ENCODE data around the gene TTC12. TPM values are rescaled to one million over a fixed set of nuclear protein-coding genes. Genes with fewer than 3 reads are reported as not detected.

Gene TTC12
- total RNA-seq, 1 donor from 2014 or later, result 3.0 TPM

GRCh38 chr11:113331441-113331840 lies 17.1 kb downstream of the TTC12 start:
- Histone ChIP-seq H3K4me3 (no peak overlapping the region), H3K36me3 (peaks cover 20 to 62% of the 10 kb centered on the region in 2 donors), H3K27me3 (no peaks in the 10 kb centered on the region), H3K27ac (no peak overlapping the region), H3K9me3 (no peaks in the 10 kb centered on the region), H3K4me1 (no peaks in the 10 kb centered on the region)
- no peak for DNase-seq (ENCODE audit: low spot score in 2 of 2)
- intact Hi-C loops (cut with DNase I), result no loop called here
- no peak for TF ChIP-seq CTCF (IDR thresholded peaks at IDR 0.05)

GRCh38 chr11:113332023-113332422 lies 17.6 kb downstream of the TTC12 start:
- no peak overlapping the region for H3K27ac ChIP-seq
- H3K36me3 ChIP-seq, result peaks cover 25 to 62% of the 10 kb centered on the region in 2 donors
- no peak overlapping the region for H3K4me3 ChIP-seq
- H3K9me3 ChIP-seq, result no peaks in the 10 kb centered on the region
- DNase-seq (ENCODE audit: low spot score in 2 of 2), result no peak
- TF ChIP-seq CTCF (IDR thresholded peaks at IDR 0.05), result no peak
- H3K4me1 ChIP-seq, result no peaks in the 10 kb centered on the region
- H3K27me3 ChIP-seq, result no peaks in the 10 kb centered on the region
- intact Hi-C loops (cut with DNase I), result no loop called here

- no peak overlapping the region for H3K4me3 ChIP-seq
- no peaks in the 10 kb centered on the region for H3K9me3 ChIP-seq
- no peaks in the 10 kb centered on the region for H3K27me3 ChIP-seq
- no peaks in the 10 kb centered on the region for H3K4me1 ChIP-seq
- no peak overlapping the region for H3K27ac ChIP-seq
- TF ChIP-seq CTCF (IDR thresholded peaks at IDR 0.05), result no peak
- intact Hi-C loops (cut with DNase I), result no loop called here
- no peak for DNase-seq (ENCODE audit: low spot score in 2 of 2)
- peaks cover 27 to 62% of the 10 kb centered on the region in 2 donors for H3K36me3 ChIP-seq
Measured at GRCh38 chr11:113332638-113333329, 18.4 kb downstream of the TTC12 start.

GRCh38 chr11:113334183-113334582 lies 19.8 kb downstream of the TTC12 start:
- Histone ChIP-seq H3K36me3 (peaks cover 27 to 66% of the 10 kb centered on the region in 2 donors), H3K27ac (no peak overlapping the region), H3K4me1 (no peaks in the 10 kb centered on the region), H3K9me3 (no peaks in the 10 kb centered on the region), H3K4me3 (no peak overlapping the region), H3K27me3 (no peaks in the 10 kb centered on the region)
- no peak for TF ChIP-seq CTCF (IDR thresholded peaks at IDR 0.05)
- DNase-seq (ENCODE audit: low spot score in 2 of 2), result no peak
- intact Hi-C loops (cut with DNase I), result no loop called here

- no peak for TF ChIP-seq CTCF (IDR thresholded peaks at IDR 0.05)
- no peaks in the 10 kb centered on the region for H3K9me3 ChIP-seq
- no peaks in the 10 kb centered on the region for H3K4me1 ChIP-seq
- H3K27me3 ChIP-seq, result no peaks in the 10 kb centered on the region
- intact Hi-C loops (cut with DNase I), result no loop called here
- peaks cover 25 to 78% of the 10 kb centered on the region in 2 donors for H3K36me3 ChIP-seq
- H3K4me3 ChIP-seq, result no peak overlapping the region
- no peak for DNase-seq (ENCODE audit: low spot score in 2 of 2)
- no peak overlapping the region for H3K27ac ChIP-seq
Measured at GRCh38 chr11:113338730-113339129, 24.3 kb downstream of the TTC12 start.
